SHP77 (cell line): ENCODE data around the gene POMT1.
"Not testable (repeated sequence)": the region's sequence is repeated elsewhere in the genome, so short reads cannot be mapped to it uniquely, and the experiment has no call there.

Source experiments
- DNase-seq, 2 experiments: peaks; one replicate each; lab custom pipeline; 2025; lab: John Stamatoyannopoulos, UW

The POMT1 gene

DNA sequence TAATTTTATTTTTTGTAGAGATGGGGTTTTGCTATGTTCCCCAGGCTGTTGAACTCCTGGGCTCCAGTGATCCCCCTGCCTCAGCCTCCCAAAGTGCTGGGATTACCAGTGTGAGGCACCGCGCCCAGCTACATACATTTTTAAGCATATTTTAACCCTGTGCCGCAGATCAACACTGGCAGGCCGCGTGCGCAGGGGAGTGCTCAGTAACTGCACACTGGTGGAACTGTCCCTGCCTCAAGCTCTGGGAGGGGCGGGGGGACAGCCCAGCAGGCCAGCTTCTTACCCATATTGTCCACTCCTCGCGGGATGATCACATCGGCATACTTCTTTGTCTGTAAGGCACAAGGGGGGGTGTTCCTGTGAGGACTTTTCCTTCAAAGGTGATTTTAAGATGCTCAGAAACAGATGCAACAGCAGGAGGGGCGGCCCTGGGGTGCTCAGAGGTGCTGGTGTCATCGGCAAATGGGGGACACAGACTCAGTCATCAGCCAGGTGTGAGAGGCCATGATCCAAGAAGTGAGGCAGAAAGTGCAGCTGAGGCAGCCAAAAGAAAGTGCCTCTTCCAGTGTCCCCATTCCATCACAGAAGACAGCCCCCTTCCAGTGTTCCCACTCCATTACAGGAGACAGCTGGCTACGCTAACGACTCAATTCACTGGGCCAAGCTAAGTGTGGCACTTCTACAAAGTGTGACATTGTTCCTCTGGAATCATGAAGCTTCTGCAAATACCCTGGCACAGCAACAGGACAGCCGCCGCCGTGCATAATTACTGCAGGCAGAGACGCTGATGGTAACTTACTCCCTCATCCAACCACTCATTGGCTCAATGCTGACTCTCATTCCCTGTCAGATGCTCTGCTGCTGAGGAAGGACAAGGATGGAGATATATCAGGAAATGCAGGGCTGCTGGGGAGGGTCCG lies 23.2 kb downstream of the POMT1 start:
- no peak for DNase-seq

DNA sequence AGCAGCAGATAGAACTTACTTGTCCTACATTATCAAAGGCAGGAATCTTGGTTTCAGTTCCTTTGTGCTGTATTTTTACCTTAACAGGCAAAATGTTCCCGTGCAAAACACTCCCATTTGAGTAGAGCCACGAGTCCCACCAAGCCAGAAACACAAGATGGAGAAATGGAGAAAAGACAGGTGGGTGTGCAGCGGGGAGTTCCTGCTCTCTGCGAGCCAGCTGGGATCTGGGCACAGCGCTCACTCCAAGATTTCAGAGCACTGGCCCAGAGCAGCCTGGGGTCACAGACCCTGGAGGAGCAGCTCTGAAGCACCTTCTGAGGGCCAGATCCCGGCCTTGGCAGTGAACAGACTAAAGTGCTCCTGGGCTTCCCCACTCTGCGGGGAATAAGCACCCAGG lies 25.5 kb downstream of the POMT1 start:
- no peak for DNase-seq

DNA sequence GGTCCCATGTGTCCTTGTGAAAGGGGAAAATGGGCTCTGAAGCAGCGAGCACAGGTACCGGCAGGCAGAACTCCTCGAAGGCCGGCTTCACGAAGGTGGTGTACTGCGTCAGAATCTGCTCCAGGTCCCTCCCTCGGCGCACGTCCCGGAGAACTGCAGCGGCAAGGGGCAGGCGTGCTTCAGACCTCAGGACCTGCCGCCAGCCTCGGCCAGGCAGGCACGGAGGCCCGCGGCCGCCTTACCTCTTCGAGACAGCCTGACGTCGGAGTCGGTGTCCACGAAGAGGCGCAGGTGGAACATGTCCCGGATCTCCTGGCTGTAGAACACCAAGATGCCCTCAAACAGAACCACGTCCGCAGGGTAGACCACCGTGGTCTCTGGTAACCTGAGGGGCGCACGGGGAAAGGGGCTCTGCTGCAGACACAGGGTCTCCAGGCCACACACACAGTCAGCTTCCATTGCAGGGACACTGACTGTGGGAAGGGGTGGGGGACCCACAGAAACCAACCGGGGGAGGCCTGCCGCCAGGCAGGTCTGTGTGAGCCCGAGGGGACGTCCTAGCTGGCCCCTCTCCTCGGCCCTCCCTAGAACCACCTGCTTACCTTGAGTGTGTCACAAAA lies 26.3 kb downstream of the POMT1 start:
- no peak for DNase-seq

DNA sequence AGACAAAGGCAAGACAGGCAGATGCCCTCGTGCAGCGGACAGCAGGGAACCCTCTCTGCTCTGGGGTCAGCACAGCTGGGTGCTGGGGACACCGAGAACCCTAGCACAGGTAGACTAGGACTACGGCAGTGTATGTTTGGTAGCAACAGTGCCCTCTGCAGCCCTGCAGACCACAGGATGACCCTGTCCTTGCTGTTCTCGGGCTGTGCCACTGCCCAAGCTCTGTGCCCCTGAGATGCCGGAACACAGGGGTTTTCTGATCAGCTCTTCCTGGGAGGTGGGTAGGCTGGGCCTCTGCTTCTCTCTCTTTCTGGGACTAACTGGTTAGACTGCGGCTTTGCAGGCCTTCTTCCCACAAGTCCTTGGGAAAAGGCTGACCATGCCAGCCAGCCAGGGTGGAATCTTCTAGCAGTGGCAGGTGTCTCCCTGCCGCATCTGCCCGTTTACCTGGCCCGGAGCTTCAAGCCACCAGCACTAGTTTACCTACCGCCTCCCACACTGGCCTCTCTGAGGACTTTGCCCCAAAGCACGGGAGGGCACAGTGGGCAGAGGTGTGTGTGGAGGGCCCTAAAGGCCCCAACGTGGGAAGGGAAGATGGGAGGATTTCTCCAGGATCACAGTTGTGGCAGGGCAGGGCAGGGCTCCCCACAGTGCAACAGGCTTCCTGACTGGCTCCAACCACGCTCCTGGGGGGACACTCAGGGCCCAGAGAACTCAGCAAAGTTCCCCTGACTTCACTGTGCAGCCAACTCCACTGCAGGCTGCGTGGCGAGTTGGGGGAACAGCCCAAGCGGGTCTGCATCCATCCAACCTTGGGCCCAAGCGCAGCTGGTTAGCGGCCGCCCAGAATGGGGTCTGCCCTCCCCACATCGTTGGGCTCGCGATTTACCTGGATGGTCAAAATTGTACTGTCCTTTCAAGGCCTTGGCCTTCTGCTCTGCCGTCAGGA lies 27.2 kb downstream of the POMT1 start:
- DNase-seq, result no peak

DNA sequence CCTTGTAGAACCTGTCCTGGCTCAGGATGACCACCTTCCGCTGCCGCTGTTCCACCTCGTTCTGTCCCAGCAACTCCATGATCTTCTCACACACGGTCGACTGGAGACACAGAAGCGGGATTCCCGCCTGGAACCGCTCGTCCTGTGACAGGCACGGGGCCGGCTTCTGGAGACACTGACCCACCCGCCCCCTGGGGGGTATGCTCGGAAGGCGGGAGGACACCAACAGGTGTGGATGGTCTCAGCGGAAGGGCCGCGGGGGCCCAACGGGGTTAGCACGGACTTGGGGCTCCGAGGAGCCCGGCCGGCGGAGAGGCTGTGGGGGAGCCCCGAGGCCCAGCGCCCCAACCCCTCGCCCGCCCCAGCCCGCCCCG lies 27.8 kb downstream of the POMT1 start:
- DNase-seq, result peak; percentile 41 to 55

DNA sequence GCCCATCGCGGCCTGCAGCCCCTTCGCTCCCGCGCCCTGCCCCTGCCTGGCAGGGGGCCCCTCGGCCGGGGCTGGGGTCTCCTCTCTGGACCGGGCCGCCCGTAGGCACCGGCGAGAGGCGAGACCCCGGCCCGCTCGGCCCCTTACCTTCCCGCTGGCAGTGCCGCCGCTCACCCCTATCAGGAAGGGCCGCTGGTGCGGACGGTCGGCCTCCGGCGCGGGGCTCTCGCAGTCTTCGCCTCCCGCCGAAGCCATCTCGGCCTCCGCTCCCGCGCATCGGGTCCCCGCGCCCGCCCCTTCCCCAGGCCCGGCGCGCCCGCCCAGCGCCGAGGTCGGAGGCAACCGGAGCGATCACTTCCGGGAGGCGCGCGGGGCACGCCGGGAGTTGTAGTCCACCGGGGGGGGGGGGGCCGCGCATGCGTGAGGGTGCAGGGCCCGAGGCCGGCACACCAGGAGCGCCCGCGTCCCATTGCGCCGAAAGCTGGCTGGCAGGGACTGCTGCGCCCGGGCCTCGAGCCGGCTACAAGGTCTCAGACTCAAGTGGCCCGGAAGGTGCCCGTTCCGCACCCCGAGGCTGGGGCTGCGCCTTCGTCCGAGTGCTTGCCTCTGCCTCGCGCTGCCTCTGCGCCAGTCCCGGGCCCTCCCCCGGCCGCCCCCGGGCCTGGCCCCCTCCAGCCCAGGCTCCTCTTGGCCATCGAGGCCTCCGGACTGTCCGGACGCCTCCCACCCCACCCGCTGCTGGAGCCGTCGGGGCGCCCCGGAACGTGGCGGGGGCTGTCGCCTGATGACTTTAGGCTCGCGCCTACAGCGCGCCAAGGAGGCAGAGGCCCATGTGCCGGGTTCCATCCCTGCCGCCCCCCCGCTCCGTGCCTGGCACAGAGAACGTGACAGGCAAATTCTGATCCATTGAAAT lies 28.5 kb downstream of the POMT1 start, which contains the start of gene UCK1:
Gene UCK1, minus strand, starts transcription at position 344 of the 913 bp plus-strand sequence. Its CDS starts 89 bp downstream, at position 255.
- peak; percentile 74 to 83 for DNase-seq

DNA sequence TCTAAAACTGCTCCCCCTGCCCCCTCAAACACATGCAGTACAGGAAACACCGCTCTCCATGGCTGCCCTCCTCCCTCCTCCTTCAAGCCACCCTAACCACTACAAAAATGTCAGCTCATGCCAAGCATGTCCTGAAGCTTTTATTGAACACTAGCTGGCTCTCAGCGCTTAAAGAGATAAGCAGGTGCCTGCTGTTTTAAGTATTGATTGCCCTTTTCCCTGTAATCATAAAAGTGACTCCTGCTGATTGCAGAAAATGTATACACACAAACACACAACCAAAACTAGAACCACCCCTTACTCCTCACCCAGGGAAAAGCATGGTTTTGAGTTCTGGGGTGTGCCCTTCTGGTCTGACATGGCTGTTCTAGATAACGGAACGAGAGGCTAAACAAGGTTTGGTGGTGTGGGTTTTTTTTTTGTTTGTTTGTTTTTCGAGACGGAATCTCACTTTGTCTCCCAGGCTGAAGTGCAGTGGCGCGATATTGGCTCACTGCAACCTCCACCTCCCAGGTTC lies 32.1 kb downstream of the POMT1 start:
- no peak for DNase-seq

DNA sequence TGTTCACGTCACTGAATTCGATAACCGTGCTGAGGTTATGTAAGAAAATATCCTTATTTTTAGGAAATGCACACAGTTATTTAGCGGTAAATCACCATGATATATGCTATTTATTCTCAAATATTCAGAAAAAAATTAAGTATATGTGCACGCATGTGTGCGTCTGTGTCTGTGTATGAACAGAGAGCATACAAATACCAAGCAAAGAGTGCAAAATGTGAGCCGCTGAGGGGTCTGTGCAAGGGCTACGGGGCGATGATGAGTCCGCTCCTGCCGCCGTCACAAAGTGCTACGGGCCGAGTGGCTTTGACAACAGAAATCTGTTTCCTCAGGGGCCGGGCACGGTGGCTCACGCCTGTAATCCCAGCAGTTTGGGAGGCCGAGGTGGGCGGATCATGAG lies 35.2 kb downstream of the POMT1 start:
- no peak for DNase-seq

DNA sequence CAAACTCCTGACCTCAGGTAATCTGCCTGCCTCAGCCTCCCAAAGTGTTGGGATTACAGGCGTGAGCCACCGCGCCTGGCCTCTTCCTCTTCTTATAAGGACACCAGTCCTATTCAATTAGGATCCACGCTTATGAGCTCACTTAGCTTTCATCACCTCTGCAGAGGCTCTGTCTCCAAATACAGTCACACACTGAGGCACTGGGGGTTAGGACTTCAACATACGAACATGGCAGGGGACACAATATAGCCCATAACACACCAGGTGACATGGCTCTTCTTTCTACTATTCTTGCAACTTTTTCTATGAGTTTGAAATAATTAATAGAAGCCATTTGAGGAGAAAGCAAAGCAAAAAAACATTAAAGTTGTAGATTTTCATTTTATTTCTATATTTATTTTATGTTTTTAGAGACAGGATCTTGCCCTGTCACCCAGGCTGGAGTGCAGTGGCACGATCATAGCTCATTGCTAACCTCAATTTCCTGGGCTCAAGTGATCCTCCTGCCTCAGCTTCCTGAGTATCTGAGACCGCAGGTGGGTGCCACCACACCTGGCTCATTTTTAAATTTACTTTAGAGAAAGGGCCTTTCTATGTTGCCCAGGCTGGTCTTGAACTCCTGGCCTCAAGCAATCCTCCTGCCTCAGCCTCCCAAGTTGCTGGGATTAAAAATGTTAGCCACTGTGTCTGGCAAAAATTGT lies 36.7 kb downstream of the POMT1 start:
- no peak for DNase-seq

DNA sequence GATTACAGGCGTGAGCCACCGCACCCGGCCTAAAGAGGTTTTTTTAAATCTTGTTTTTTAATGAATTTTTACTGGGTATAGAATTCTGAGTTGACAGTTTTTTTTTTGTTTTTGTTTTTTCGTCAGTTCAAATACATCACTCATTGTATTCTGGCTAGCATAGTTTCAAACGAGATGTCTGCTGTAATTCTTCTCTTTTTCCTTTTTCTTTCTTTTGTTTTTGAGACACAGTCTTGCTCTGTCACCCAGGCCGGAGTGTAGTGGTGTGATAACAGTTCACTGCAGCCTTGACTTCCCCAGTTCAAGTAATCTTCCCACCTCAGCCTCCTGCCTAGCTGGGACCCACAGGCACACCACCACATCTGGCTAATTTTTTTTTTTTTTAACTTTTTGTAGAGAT lies 40.4 kb downstream of the POMT1 start:
- no peak for DNase-seq

DNA sequence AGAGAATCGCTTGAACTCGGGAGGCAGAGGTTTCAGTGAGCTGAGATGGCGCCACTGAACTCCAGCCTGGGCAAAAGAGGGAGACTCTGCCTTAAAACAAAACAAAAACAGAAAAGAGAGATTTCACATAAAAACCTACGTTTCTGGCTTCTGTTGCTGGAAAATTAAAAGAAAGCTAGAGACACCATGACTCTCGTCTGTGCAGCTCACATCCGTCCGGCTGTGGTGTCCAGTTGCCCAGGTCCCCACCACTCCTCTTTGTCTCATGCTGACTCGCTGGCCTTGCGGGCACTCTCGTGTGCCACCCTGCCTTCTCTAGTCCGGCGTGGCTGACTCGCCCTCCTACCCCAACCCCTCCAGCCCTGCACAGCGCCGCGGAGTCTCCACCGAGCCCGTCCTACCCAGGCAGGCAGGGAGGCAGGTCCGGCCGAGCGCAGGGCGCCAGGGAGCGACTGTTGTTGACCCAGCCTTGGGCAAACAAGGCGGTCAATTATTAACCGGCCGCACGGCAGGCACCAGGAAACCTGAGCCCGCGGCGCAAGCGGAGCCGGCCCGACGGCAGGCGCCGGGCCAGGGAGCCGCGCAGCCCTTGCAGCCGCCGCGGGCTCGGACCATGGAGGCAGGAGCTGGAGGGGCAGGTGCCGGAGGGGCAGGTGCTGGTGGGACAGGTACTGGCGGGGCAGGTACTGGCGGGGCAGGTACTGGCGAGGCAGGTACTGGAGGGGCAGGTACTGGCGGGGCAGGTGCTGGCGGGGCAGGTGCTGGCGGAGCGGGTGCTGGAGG lies 42.5 kb downstream of the POMT1 start, which contains the start of gene PRRT1B:
Gene PRRT1B, plus strand, starts transcription at position 521 of the 783 bp plus-strand sequence. Its CDS starts 93 bp downstream, at position 614.
- peak; percentile 68 to 86 for DNase-seq

DNA sequence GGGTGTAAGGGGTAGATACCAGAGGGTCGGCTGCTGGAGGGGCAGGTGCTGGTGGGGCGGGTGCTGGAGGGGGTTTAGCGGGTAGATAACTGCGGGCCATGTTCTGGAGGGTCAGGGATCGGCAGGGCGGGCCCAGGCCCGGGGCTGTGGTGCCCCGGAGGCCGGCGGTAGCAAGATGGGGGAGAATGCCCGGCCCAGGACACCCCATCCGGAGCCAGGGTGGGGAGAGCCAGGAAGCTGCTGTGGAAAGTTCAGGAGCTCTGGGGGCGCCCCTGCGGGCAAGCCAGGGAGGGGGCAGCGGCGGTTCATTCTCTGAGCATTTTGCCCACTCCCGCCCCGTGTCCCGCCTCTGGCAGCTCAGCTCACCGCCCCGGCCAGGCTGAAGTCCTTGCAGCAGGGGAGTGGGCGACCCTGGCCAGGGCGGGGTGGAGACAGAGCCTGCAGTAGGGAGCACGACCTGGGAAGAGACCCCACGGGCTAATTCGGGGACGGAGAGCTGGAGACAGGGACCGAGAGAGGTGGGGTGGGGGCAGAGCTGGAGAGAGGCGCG lies 43.1 kb downstream of the POMT1 start:
- DNase-seq, result no peak

DNA sequence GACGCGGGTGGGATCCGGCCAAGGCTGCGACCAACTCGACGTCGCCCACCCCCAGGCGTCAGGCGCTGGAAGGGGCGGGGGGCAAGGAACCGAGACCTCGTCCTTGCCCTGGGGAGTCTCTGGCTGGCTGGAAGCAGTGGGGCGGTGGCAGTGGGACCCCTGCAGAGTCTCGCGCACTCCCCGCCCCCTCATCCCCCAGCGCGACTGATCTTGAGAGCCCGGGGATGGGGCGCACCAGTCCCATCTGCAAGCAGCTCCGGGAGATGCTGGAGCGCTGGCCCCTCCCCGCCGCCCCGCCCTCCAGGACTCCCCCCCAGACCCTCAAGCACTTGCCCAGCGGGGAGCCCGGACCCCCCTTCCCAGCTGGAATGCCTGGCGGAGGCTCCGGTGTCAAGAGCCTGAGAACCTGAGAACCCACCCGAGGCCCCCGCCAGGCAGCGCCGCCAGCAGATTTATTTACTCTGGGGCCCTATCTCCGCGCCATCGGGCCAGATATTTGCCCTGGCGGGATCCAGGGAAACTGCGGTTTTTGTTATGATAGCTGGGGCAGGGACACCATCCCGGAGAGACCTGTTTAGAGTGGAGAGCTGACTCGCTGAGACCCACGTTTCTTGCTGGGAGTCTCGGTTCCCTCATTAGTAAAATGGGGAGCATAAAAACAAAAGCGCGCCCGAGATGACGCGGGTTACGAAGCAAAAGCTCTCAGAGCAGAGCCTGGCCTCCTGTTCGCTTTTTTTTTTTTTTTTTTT lies 43.8 kb downstream of the POMT1 start:
- no peak for DNase-seq

DNA sequence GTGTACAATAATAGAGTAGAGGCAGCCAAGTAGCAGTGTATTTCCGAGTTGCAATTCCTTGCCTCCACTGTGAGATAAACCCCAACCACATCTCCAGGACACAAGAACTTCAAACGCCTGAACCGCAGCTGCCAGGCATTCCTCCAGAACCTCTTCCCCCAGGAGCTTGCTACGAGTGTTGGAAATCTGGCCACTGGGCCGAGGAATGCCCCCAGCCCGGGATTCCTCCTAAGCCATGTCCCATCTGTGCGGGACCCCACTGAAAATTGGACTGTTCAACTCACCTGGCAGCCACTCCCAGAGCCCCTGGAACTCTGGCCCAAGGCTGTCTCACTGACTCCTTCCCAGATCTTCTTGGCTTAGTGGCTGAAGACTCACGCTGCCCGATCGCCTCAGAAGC lies 46.5 kb downstream of the POMT1 start:
- not testable (repeated sequence) for DNase-seq

DNA sequence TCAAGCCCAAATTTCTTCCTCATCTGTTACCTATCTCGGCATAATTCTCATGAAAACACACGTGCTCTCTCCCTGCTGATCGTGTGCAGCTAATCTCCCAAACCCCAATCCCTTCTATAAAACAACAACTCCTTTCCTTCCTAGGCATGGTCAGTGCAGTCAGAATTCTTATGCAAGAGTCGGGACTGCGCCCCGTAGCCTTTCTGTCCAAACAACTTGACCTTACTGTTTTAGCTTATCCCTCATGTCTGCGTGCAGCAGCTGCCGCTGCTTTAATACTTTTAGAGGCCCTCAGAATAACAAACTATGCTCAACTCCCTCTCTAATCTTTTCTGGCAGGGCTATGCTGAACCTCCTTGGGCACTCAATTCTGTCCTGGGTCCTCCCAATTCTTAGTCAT lies 47.7 kb downstream of the POMT1 start:
- DNase-seq, result not testable (repeated sequence)

DNA sequence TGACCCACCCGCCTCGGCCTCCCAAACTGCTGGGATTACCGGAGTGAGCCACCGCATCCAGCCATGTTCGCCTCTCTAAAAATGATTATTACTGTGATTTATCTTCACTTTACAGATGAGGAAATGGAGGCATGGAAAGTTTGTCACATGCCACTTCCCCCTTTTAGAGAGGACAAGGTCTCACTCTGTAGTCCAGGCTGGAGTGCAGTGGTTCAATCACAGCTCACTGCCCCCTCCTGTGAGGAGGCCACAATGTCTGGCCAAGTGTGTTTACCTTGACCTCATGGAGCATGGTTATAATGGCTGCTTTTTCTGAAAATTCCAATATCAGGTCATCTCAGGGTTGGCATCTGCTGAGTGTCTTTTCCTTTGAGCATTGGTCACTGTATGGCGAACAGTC lies 49.3 kb downstream of the POMT1 start:
- DNase-seq, result no peak

DNA sequence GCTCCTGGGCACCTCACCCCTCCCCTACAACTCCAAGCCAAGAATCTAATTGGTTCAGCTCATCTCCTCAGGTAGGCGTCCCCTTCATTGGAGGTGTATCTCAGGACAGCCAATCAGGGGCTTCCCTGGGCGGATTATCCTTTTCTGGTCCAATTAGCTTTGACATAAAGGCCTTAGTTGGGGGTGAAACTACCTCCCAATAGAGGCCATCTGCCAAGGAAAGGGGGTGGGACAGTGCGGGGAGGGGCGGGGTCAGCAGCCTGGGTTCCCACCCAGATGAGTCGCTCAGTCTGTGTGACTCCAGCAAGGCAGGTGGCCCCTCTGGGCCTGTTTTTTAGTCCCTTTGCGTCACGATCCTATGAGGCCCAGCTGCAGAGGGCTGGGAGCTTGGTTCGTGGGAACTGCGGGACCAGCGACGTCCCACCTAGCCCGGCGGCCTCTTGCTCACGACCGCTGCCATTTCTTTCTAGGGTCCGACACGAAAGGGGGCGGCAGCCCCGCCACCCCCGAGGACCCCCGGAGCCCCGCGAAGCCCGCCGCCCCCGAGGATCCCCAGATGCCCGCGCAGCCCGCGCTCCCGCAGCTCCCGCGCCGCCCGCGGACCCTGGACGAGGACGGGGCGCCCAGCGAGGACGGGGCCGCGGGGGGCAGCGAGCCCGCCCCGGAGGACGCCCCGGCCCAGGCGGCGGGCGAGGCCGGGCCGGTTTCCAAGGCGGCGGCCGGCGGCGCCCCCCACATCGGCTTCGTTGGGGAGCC lies 51.5 kb downstream of the POMT1 start:
- no peak for DNase-seq
